ENCODE data around the gene CDC42BPG. TPM values are rescaled to one million over a fixed set of nuclear protein-coding genes. Genes with fewer than 3 reads are reported as not detected.

CDC42BPG gene
- total RNA-seq, 1 experiment from 2014 or later = 4.1 TPM

DNA sequence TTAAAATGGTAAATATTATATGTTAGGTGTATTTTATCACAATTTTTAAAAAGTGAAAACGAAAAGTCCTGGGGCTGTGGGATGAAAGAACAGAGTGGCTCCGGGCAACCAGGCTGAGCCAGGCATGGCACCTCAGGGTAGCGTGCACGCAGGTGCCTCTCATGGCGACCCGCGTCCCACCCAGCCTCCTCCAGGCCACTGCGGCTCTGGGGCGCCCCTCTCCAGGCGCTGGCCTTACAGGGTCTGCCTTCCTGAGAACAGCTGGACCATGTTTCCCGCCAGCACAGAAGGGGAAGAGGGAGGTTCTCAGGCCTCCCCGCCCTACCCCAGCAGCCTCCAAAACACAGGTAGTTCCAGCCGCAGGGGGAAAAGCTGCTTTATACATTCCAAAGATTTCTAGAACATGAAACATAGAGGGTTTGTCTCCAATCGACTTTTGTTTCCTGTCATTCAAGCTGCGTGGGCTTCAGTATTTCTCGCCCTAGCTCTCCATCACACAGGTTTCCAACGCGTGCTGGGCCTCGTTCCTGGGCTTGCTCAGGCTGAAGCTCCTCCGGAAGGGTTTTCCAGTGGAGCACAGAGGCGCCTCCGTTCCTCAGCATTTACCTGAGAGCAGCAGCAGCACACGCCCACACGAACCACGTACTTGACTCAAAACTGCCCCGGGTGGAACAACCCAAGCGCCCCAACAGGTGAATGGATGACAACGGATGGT, 23.5 kb upstream of the CDC42BPG start:
- no peaks in the 10 kb centered on the region for H3K9me3 ChIP-seq (ENCODE audit: control insufficient read depth, insufficient read depth, low read depth, low read length)
- ChIA-PET POLR2A (interaction anchor here (0.6 to 0.7 kb wide), 2 partner anchors 9 to 208 kb away, joined by 3 to 4 read pairs; no protein-coding TSS in a partner anchor), CTCF (no interaction called here)
- no TSS peak for BruUV-seq (replicated peaks)
- intact Hi-C loops (cut with micrococcal nuclease; ENCODE audit: unreplicated experiment) (no loop called here), in situ Hi-C loops (cut with HindIII; ENCODE audit: low pct_unique_long_range_greater_than_20kb, low sequenced_read_pairs) (no loop called here)
- peaks cover 89% of the 10 kb centered on the region for H3K4me1 ChIP-seq (ENCODE audit: control insufficient read depth, insufficient read depth, low read length)
- H3K27me3 ChIP-seq (ENCODE audit: control insufficient read depth, insufficient read depth, low read length) = no peaks in the 10 kb centered on the region
- ATAC-seq (no peak), DNase-seq (ENCODE audit: low read depth, low spot score) (no peak)
- H3K4me3 ChIP-seq (ENCODE audit: low read depth in 2 of 2, low read length in 2 of 2) = no peak overlapping the region
- peak overlapping the region; percentile 83 for H3K27ac ChIP-seq (ENCODE audit: low read length)
- TF ChIP-seq POLR2AphosphoS5 (IDR thresholded peaks at IDR 0.05; ENCODE audit: low read depth, low read length) = no peak
- TF ChIP-seq TCF7L2 (IDR thresholded peaks at IDR 0.05; ENCODE audit: low read depth, low read length) = no peak
- no peak for TF ChIP-seq SIN3A (IDR thresholded peaks at IDR 0.05; ENCODE audit: borderline replicate concordance, insufficient read depth, low read depth, low read length)
- TF ChIP-seq, protein P1, sequence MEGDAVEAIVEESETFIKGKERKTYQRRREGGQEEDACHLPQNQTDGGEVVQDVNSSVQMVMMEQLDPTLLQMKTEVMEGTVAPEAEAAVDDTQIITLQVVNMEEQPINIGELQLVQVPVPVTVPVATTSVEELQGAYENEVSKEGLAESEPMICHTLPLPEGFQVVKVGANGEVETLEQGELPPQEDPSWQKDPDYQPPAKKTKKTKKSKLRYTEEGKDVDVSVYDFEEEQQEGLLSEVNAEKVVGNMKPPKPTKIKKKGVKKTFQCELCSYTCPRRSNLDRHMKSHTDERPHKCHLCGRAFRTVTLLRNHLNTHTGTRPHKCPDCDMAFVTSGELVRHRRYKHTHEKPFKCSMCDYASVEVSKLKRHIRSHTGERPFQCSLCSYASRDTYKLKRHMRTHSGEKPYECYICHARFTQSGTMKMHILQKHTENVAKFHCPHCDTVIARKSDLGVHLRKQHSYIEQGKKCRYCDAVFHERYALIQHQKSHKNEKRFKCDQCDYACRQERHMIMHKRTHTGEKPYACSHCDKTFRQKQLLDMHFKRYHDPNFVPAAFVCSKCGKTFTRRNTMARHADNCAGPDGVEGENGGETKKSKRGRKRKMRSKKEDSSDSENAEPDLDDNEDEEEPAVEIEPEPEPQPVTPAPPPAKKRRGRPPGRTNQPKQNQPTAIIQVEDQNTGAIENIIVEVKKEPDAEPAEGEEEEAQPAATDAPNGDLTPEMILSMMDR (IDR thresholded peaks at IDR 0.05) = no peak
- TF ChIP-seq, protein P2, sequence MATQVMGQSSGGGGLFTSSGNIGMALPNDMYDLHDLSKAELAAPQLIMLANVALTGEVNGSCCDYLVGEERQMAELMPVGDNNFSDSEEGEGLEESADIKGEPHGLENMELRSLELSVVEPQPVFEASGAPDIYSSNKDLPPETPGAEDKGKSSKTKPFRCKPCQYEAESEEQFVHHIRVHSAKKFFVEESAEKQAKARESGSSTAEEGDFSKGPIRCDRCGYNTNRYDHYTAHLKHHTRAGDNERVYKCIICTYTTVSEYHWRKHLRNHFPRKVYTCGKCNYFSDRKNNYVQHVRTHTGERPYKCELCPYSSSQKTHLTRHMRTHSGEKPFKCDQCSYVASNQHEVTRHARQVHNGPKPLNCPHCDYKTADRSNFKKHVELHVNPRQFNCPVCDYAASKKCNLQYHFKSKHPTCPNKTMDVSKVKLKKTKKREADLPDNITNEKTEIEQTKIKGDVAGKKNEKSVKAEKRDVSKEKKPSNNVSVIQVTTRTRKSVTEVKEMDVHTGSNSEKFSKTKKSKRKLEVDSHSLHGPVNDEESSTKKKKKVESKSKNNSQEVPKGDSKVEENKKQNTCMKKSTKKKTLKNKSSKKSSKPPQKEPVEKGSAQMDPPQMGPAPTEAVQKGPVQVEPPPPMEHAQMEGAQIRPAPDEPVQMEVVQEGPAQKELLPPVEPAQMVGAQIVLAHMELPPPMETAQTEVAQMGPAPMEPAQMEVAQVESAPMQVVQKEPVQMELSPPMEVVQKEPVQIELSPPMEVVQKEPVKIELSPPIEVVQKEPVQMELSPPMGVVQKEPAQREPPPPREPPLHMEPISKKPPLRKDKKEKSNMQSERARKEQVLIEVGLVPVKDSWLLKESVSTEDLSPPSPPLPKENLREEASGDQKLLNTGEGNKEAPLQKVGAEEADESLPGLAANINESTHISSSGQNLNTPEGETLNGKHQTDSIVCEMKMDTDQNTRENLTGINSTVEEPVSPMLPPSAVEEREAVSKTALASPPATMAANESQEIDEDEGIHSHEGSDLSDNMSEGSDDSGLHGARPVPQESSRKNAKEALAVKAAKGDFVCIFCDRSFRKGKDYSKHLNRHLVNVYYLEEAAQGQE (IDR thresholded peaks at IDR 0.05; ENCODE audit: insufficient read depth in 1 of 2, low read depth in 2 of 2, low read length in 1 of 2) = no peak
- H3K36me3 ChIP-seq (ENCODE audit: control insufficient read depth, insufficient read depth, low read length) = peaks cover 8% of the 10 kb centered on the region

DNA sequence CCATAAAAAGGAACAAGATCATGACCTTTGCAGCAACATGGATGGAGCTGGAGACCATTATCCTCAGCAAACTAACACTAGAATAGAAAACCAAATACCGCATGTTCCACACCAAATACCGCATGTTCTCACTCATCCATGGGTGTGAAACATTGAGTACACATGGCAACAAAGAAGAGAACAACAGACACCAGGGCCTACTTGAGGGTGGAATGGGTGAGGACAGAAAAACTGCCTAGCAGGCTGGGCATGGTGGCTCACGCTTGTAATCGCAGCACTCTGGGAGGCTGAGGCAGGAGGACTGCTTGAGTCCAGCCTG, 21.7 kb upstream of the CDC42BPG start:
- no peaks in the 10 kb centered on the region for H3K9me3 ChIP-seq (ENCODE audit: control insufficient read depth, insufficient read depth, low read depth, low read length)
- no peak for ATAC-seq
- intact Hi-C loops (cut with micrococcal nuclease; ENCODE audit: unreplicated experiment) (no loop called here), in situ Hi-C loops (cut with HindIII; ENCODE audit: low pct_unique_long_range_greater_than_20kb, low sequenced_read_pairs) (no loop called here)
- H3K4me3 ChIP-seq (ENCODE audit: low read depth in 2 of 2, low read length in 2 of 2) = no peak overlapping the region
- ChIA-PET CTCF (interaction anchor here (1.4 kb wide), 1 partner anchor 19 kb away, joined by 4 read pairs; no protein-coding TSS in a partner anchor), POLR2A (interaction anchor here (2.0 kb wide), 1 partner anchor 11 kb away, joined by 7 read pairs; no protein-coding TSS in a partner anchor)
- no peaks in the 10 kb centered on the region for H3K27me3 ChIP-seq (ENCODE audit: control insufficient read depth, insufficient read depth, low read length)
- H3K36me3 ChIP-seq (ENCODE audit: control insufficient read depth, insufficient read depth, low read length) = no peaks in the 10 kb centered on the region
- TF ChIP-seq, protein P1 (IDR thresholded peaks at IDR 0.05) = no peak
- TF ChIP-seq TCF7L2 (IDR thresholded peaks at IDR 0.05; ENCODE audit: low read depth, low read length) (no peak), SIN3A (IDR thresholded peaks at IDR 0.05; ENCODE audit: borderline replicate concordance, insufficient read depth, low read depth, low read length) (no peak), POLR2AphosphoS5 (IDR thresholded peaks at IDR 0.05; ENCODE audit: low read depth, low read length) (no peak)
- TF ChIP-seq, protein P2 (IDR thresholded peaks at IDR 0.05; ENCODE audit: insufficient read depth in 1 of 2, low read depth in 2 of 2, low read length in 1 of 2) = no peak
- no TSS peak for BruUV-seq (replicated peaks)
- no peak for DNase-seq (ENCODE audit: low read depth, low spot score)
- H3K27ac ChIP-seq (ENCODE audit: low read length) = peak overlapping the region; percentile 85
- peaks cover 82% of the 10 kb centered on the region for H3K4me1 ChIP-seq (ENCODE audit: control insufficient read depth, insufficient read depth, low read length)
